CD4-positive, alpha-beta memory T cell (primary cell): ENCODE data around the gene CRABP2. TPM values are rescaled to one million over a fixed set of nuclear protein-coding genes. Genes with fewer than 3 reads are reported as not detected.
A peak's percentile ranks its signal among the peaks of the same experiment; 100 is the strongest.

ENCODE experiments used
- CTCF ChIA-PET: fragments of 350-600 bp; sonication (Branson Sonifier 250); formaldehyde crosslinking; loops from one replicate; lab custom pipeline; 2021; ENCODE audit warnings: inconsistent platforms; ENCODE audit not compliant: partially characterized antibody; lab: Charles Lee
- POLR2A ChIA-PET: fragments of 350-600 bp; sonication (Branson Sonifier 250); formaldehyde crosslinking; loops from one replicate; lab custom pipeline; 2021; ENCODE audit not compliant: partially characterized antibody; lab: Charles Lee
- DNase-seq, 5 donors: peaks; one replicate each; pipeline versions ENCODE4 v3.0.0 to v3.0.0-alpha.2; 2020 to 2022; ENCODE audit warnings: mixed read lengths in 1 of 5
- H3K27ac ChIP-seq: one replicate; pipeline ENCODE4 v1.7.0; 2013; ENCODE audit warnings: low read depth, low read length
- H3K27me3 ChIP-seq: 2 replicates; pipeline ENCODE4 v1.7.0; 2013; ENCODE audit warnings: mild to moderate bottlenecking, low read length, moderate library complexity; ENCODE audit not compliant: insufficient read depth
- H3K36me3 ChIP-seq: 2 replicates; pipeline ENCODE4 v1.7.0; 2013; ENCODE audit warnings: mild to moderate bottlenecking, low read length, moderate library complexity; ENCODE audit not compliant: insufficient read depth
- H3K4me1 ChIP-seq: 2 replicates; pipeline ENCODE4 v1.7.0; 2013; ENCODE audit warnings: mild to moderate bottlenecking, low read length, moderate library complexity; ENCODE audit not compliant: insufficient read depth
- H3K4me3 ChIP-seq, 2 donors: one replicate each; pipeline ENCODE4 v1.7.0; 2013; ENCODE audit warnings: low read length in 2 of 2, mild to moderate bottlenecking in 1 of 2
- H3K9me3 ChIP-seq, 2 donors: one replicate each; pipeline ENCODE4 v1.7.0; 2013; ENCODE audit warnings: low read length in 2 of 2, control low read depth in 1 of 2; ENCODE audit not compliant: control insufficient read depth in 1 of 2
- H3K27ac Mint-ChIP-seq, 7 donors: one replicate each; pipeline ENCODE4 v1.8.0; 2020 to 2021; ENCODE audit warnings: mixed read lengths in 7 of 7, mild to moderate bottlenecking in 6 of 7, inconsistent platforms in 3 of 7, moderate library complexity in 3 of 7
- H3K27me3 Mint-ChIP-seq, 2 donors: one replicate each; pipeline ENCODE4 v1.8.0; 2020 to 2021; ENCODE audit warnings: mixed read lengths in 2 of 2
- H3K36me3 Mint-ChIP-seq, 2 donors: one replicate each; pipeline ENCODE4 v1.8.0; 2020 to 2021; ENCODE audit warnings: mixed read lengths in 2 of 2, inconsistent platforms in 1 of 2, mild to moderate bottlenecking in 1 of 2
- H3K4me1 Mint-ChIP-seq, 4 donors: one replicate each; pipeline ENCODE4 v1.8.0; 2020 to 2021; ENCODE audit warnings: mixed read lengths in 4 of 4, mild to moderate bottlenecking in 1 of 4
- H3K4me3 Mint-ChIP-seq, 8 donors: one replicate each; pipeline ENCODE4 v1.8.0; 2020 to 2021; ENCODE audit warnings: mixed read lengths in 8 of 8, mild to moderate bottlenecking in 7 of 8, moderate library complexity in 6 of 8, inconsistent platforms in 3 of 8
- H3K9me3 Mint-ChIP-seq, 8 donors: one replicate each; pipeline ENCODE4 v1.8.0; 2020 to 2021; ENCODE audit warnings: mixed read lengths in 8 of 8, mild to moderate bottlenecking in 5 of 8, inconsistent platforms in 3 of 8, moderate library complexity in 1 of 8
- intact Hi-C: fragments of 100-400 bp; cut with micrococcal nuclease; formaldehyde crosslinking; loops from one replicate; pipeline ENCODE4 v1.15.1; 2023
- polyA plus RNA-seq, 2 donors: library from polyadenylated mRNA; unstranded; fragments of 300-500 nt; fragmentation: Illumina TruSeq; gene quantifications; one replicate each; pipeline ENCODE4 v1.2.3, GENCODE V29; 2021
- total RNA-seq, 2 experiments: library from RNA; stranded (reverse); gene quantifications; one replicate each; pipeline ENCODE4 v1.2.3, GENCODE V29; 2021

The CRABP2 gene
- total and polyA plus RNA-seq, 4 experiments from 2014 or later = 0.21 to 0.61 (median 0.55) TPM; not detected in 1

GRCh38 chr1:156746728-156747631 lies 41.6 kb upstream of the CRABP2 start:
- peaks cover 0 to 1% (median 0%) of the 10 kb centered on the region in 8 donors for H3K9me3 Mint-ChIP-seq
- H3K36me3 Mint-ChIP-seq = peaks cover 8 to 42% of the 10 kb centered on the region in 2 donors
- Histone ChIP-seq H3K4me1 (peaks cover 46% of the 10 kb centered on the region), H3K36me3 (peaks cover 25% of the 10 kb centered on the region), H3K27me3 (no peaks in the 10 kb centered on the region), H3K9me3 (no peaks in the 10 kb centered on the region), H3K4me3 (peak overlapping the region; percentile 13 to 57), H3K27ac (peak overlapping the region; percentile 75)
- CTCF ChIA-PET = interaction anchor here (0.9 to 2.0 kb wide), 6 partner anchors 19 to 58 kb away, joined by 3 to 10 read pairs (median 6); partner anchors contain the start of genes CRABP2, ISG20L2 and METTL25B
- H3K4me1 Mint-ChIP-seq = peaks cover 42 to 69% (median 50%) of the 10 kb centered on the region in 4 donors
- no peaks in the 10 kb centered on the region for H3K27me3 Mint-ChIP-seq
- peak; percentile 34 to 79 (median 47) for DNase-seq
- POLR2A ChIA-PET = interaction anchor here (0.9 to 3.2 kb wide), 5 partner anchors 10 to 70 kb away, joined by 3 to 28 read pairs (median 3); partner anchors contain the start of genes ISG20L2, METTL25B, PRCC and SH2D2A
- peak overlapping the region; percentile 87 to 95 (median 94) for H3K27ac Mint-ChIP-seq
- H3K4me3 Mint-ChIP-seq = peak overlapping the region; percentile 84 to 98 (median 92)
- intact Hi-C loops = no loop called here

GRCh38 chr1:156746406-156746727 lies 41.0 kb upstream of the CRABP2 start:
- Histone ChIP-seq H3K9me3 (no peaks in the 10 kb centered on the region), H3K4me1 (peaks cover 53% of the 10 kb centered on the region), H3K4me3 (peak overlapping the region in 1 of 2 donors; percentile 11), H3K36me3 (peaks cover 25% of the 10 kb centered on the region), H3K27me3 (no peaks in the 10 kb centered on the region), H3K27ac (peak overlapping the region; percentile 65)
- no peaks in the 10 kb centered on the region for H3K27me3 Mint-ChIP-seq
- DNase-seq = peak in 1 of 5 donors; percentile 49
- CTCF ChIA-PET = interaction anchor here (0.7 to 2.0 kb wide), 4 partner anchors 19 to 217 kb away, joined by 3 to 10 read pairs (median 4); partner anchors contain the start of genes CRABP2, ISG20L2 and METTL25B
- H3K4me1 Mint-ChIP-seq = peaks cover 47 to 70% (median 55%) of the 10 kb centered on the region in 4 donors
- H3K4me3 Mint-ChIP-seq = peak overlapping the region; percentile 66 to 98 (median 82)
- peaks cover 12 to 43% of the 10 kb centered on the region in 2 donors for H3K36me3 Mint-ChIP-seq
- intact Hi-C loops = no loop called here
- H3K9me3 Mint-ChIP-seq = peaks cover 0 to 1% (median 0%) of the 10 kb centered on the region in 8 donors
- POLR2A ChIA-PET = interaction anchor here (2.9 to 3.2 kb wide), 2 partner anchors 18 to 21 kb away, joined by 27 to 28 read pairs; partner anchors contain the start of genes ISG20L2, METTL25B and PRCC
- H3K27ac Mint-ChIP-seq = peak overlapping the region; percentile 84 to 95 (median 93)

- Histone ChIP-seq H3K36me3 (peaks cover 25% of the 10 kb centered on the region), H3K27ac (peak overlapping the region; percentile 65), H3K9me3 (no peaks in the 10 kb centered on the region), H3K27me3 (no peaks in the 10 kb centered on the region), H3K4me3 (no peak overlapping the region), H3K4me1 (peaks cover 54% of the 10 kb centered on the region)
- H3K27ac Mint-ChIP-seq = peak overlapping the region; percentile 62 to 94 (median 88)
- peaks cover 0 to 2% (median 0%) of the 10 kb centered on the region in 8 donors for H3K9me3 Mint-ChIP-seq
- H3K27me3 Mint-ChIP-seq = no peaks in the 10 kb centered on the region
- ChIA-PET CTCF (interaction anchor here (0.7 to 2.0 kb wide), 4 partner anchors 19 to 217 kb away, joined by 3 to 10 read pairs (median 4); partner anchors contain the start of genes CRABP2, ISG20L2 and METTL25B), POLR2A (interaction anchor here (0.8 to 3.2 kb wide), 3 partner anchors 18 to 35 kb away, joined by 3 to 28 read pairs (median 27); partner anchors contain the start of genes ISG20L2, METTL25B and PRCC)
- H3K4me1 Mint-ChIP-seq = peaks cover 49 to 74% (median 59%) of the 10 kb centered on the region in 4 donors
- DNase-seq = no peak
- intact Hi-C loops = no loop called here
- peak overlapping the region in 3 of 8 donors; percentile 11 to 83 (median 66) for H3K4me3 Mint-ChIP-seq
- H3K36me3 Mint-ChIP-seq = peaks cover 14 to 48% of the 10 kb centered on the region in 2 donors
Measured at GRCh38 chr1:156745881-156746280, 40.5 kb upstream of the CRABP2 start.

- POLR2A ChIA-PET = interaction anchor here (0.7 to 6.7 kb wide), 3 partner anchors 16 to 36 kb away, joined by 3 to 126 read pairs (median 3); partner anchors contain the start of genes ISG20L2 and METTL25B
- peaks cover 0 to 2% (median 0%) of the 10 kb centered on the region in 8 donors for H3K9me3 Mint-ChIP-seq
Measured at GRCh38 chr1:156744786-156745419, 39.5 kb upstream of the CRABP2 start.

GRCh38 chr1:156744344-156744743 lies 39.0 kb upstream of the CRABP2 start:
- Histone ChIP-seq H3K27ac (no peak overlapping the region), H3K27me3 (no peaks in the 10 kb centered on the region), H3K9me3 (no peaks in the 10 kb centered on the region), H3K4me3 (no peak overlapping the region), H3K4me1 (peaks cover 58% of the 10 kb centered on the region), H3K36me3 (peaks cover 25% of the 10 kb centered on the region)
- H3K4me1 Mint-ChIP-seq = peaks cover 43 to 71% (median 56%) of the 10 kb centered on the region in 4 donors
- peaks cover 14 to 43% of the 10 kb centered on the region in 2 donors for H3K36me3 Mint-ChIP-seq
- no peak overlapping the region for H3K4me3 Mint-ChIP-seq
- ChIA-PET CTCF (no interaction called here), POLR2A (interaction anchor here (0.7 to 6.7 kb wide), 2 partner anchors 16 to 22 kb away, joined by 3 to 126 read pairs; partner anchors contain the start of genes ISG20L2 and METTL25B)
- H3K27me3 Mint-ChIP-seq = no peaks in the 10 kb centered on the region
- H3K27ac Mint-ChIP-seq = peak overlapping the region in 5 of 7 donors; percentile 10 to 94 (median 65)
- no peak for DNase-seq
- intact Hi-C loops = loop anchor here (5.0 kb wide), 1 partner anchor 73 kb away; the partner anchor contains the start of gene SH2D2A
- peaks cover 0 to 2% (median 0%) of the 10 kb centered on the region in 8 donors for H3K9me3 Mint-ChIP-seq

More at GRCh38 chr1:156744786-156745419, 39.5 kb upstream of the CRABP2 start:
- Mint-ChIP-seq H3K27me3 (no peaks in the 10 kb centered on the region), H3K4me1 (peaks cover 48 to 76% (median 61%) of the 10 kb centered on the region in 4 donors), H3K4me3 (peak overlapping the region in 2 of 8 donors; percentile 10 to 15), H3K36me3 (peaks cover 14 to 43% of the 10 kb centered on the region in 2 donors), H3K27ac (peak overlapping the region in 6 of 7 donors; percentile 47 to 94 (median 84))
- Histone ChIP-seq H3K36me3 (peaks cover 25% of the 10 kb centered on the region), H3K4me1 (peaks cover 60% of the 10 kb centered on the region), H3K27ac (no peak overlapping the region), H3K9me3 (no peaks in the 10 kb centered on the region), H3K27me3 (no peaks in the 10 kb centered on the region), H3K4me3 (no peak overlapping the region)
- intact Hi-C loops = loop anchor here (5.0 kb wide), 1 partner anchor 72 kb away; the partner anchor contains the start of gene SH2D2A
- CTCF ChIA-PET = interaction anchor here (1.7 to 2.0 kb wide), 2 partner anchors 18 to 56 kb away, joined by 4 to 10 read pairs; partner anchors contain the start of genes ISG20L2 and METTL25B
- DNase-seq = no peak
